Measurements from ENCODE around the gene FANCC. TPM values are rescaled to one million over a fixed set of nuclear protein-coding genes. Genes with fewer than 3 reads are reported as not detected.
A peak's percentile ranks its signal among the peaks of the same experiment; 100 is the strongest.

FANCC gene
- total and polyA plus RNA-seq, 11 donors: 2.4 to 6.2 (median 4.2) TPM

- 35 to 55% (median 51%) methylated on average over 7 of the region's 7 CpGs for WGBS, 4 donors
Measured at GRCh38 chr9:95058121-95058785, 259.3 kb downstream of the FANCC start.

GRCh38 chr9:95057101-95057500, 260.4 kb downstream of the FANCC start:
- Histone ChIP-seq H3K4me3 (peak overlapping the region in 9 of 12 donors; percentile 23 to 50 (median 32)), H3K4me1 (peaks cover 11 to 98% (median 83%) of the 10 kb centered on the region in 12 donors), H3K27ac (peak overlapping the region; percentile 20 to 86 (median 75)), H3K27me3 (no peaks in the 10 kb centered on the region), H3K9me3 (no peaks in the 10 kb centered on the region), H3K36me3 (peaks cover 0 to 32% (median 12%) of the 10 kb centered on the region in 9 donors)
- ATAC-seq (peak in 2 of 4 donors; percentile 17 to 29), DNase-seq (no peak)
- TF ChIP-seq POLR2A (IDR thresholded peaks at IDR 0.05) (no peak), CTCF (IDR thresholded peaks at IDR 0.05) (no peak)
- 28 to 37% (median 29%) methylated on average over 10 of the region's 10 CpGs for WGBS, 4 donors
- intact Hi-C loops (cut with DNase I): loop anchor here in 1 of 10 donors (2.0 kb wide), 1 partner anchor 20 kb away; no protein-coding TSS in a partner anchor

More at GRCh38 chr9:95058121-95058785, 259.3 kb downstream of the FANCC start:
- Histone ChIP-seq H3K4me3 (peak overlapping the region in 8 of 12 donors; percentile 2 to 50 (median 31)), H3K36me3 (peaks cover 0 to 44% (median 22%) of the 10 kb centered on the region in 9 donors), H3K27ac (peak overlapping the region; percentile 9 to 86 (median 70)), H3K4me1 (peaks cover 13 to 98% (median 89%) of the 10 kb centered on the region in 12 donors), H3K27me3 (no peaks in the 10 kb centered on the region), H3K9me3 (no peaks in the 10 kb centered on the region)
- intact Hi-C loops (cut with DNase I): no loop called here
- DNase-seq (no peak), ATAC-seq (no peak)
- TF ChIP-seq CTCF (IDR thresholded peaks at IDR 0.05) (no peak), POLR2A (IDR thresholded peaks at IDR 0.05) (no peak)

GRCh38 chr9:95055851-95056551, 261.5 kb downstream of the FANCC start:
- WGBS, 4 donors: 21 to 28% (median 27%) methylated on average over 11 to 15 of the region's 15 CpGs
- H3K9me3 ChIP-seq: no peaks in the 10 kb centered on the region
- peak; percentile 71 to 82 (median 75) for ATAC-seq
- TF ChIP-seq CTCF (IDR thresholded peaks at IDR 0.05) (peak in 1 of 12 donors; percentile 11), POLR2A (IDR thresholded peaks at IDR 0.05) (peak in 1 of 2 donors; percentile 41)
- H3K4me3 ChIP-seq: peak overlapping the region in 9 of 12 donors; percentile 23 to 50 (median 32)
- peak overlapping the region; percentile 45 to 86 (median 75) for H3K27ac ChIP-seq
- intact Hi-C loops (cut with DNase I): loop anchor here in 1 of 10 donors (2.0 kb wide), 1 partner anchor 21 kb away; no protein-coding TSS in a partner anchor
- no peaks in the 10 kb centered on the region for H3K27me3 ChIP-seq
- peaks cover 0 to 28% (median 5%) of the 10 kb centered on the region in 9 donors for H3K36me3 ChIP-seq
- no peak for DNase-seq
- H3K4me1 ChIP-seq: peaks cover 7 to 98% (median 79%) of the 10 kb centered on the region in 12 donors
